ENCODE results near the gene SFSWAP. TPM values are rescaled to one million over a fixed set of nuclear protein-coding genes. Genes with fewer than 3 reads are reported as not detected.

SFSWAP gene
- total and polyA plus RNA-seq, 2 of the 13 experiments (the other 11 are each of a cell fraction or from before 2014, with no cell fraction given) = 17.1 to 27.7 TPM

GRCh38 chr12:131710464-131711457 is at the start of gene SFSWAP (continued):
- no peak for TF ChIP-seq ZBTB39 (CRISPR knock-in tag; IDR thresholded peaks at IDR 0.05)
- TF ChIP-seq, protein P1, sequence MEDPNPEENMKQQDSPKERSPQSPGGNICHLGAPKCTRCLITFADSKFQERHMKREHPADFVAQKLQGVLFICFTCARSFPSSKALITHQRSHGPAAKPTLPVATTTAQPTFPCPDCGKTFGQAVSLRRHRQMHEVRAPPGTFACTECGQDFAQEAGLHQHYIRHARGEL (CRISPR knock-in tag; IDR thresholded peaks at IDR 0.05) = no peak
- TF ChIP-seq ZNF138 (CRISPR knock-in tag; IDR thresholded peaks at IDR 0.05; ENCODE audit: low read depth) = peak; percentile 93
- no peak for TF ChIP-seq ZNF839 (CRISPR knock-in tag; IDR thresholded peaks at IDR 0.05; ENCODE audit: borderline replicate concordance)
- 0 out of 2 replicates have a peak, but pooled peaks have one; percentile 49 for TF ChIP-seq ZNF589 (CRISPR knock-in tag; conservative IDR thresholded peaks at IDR 0.05)
- TF ChIP-seq, protein P2, sequence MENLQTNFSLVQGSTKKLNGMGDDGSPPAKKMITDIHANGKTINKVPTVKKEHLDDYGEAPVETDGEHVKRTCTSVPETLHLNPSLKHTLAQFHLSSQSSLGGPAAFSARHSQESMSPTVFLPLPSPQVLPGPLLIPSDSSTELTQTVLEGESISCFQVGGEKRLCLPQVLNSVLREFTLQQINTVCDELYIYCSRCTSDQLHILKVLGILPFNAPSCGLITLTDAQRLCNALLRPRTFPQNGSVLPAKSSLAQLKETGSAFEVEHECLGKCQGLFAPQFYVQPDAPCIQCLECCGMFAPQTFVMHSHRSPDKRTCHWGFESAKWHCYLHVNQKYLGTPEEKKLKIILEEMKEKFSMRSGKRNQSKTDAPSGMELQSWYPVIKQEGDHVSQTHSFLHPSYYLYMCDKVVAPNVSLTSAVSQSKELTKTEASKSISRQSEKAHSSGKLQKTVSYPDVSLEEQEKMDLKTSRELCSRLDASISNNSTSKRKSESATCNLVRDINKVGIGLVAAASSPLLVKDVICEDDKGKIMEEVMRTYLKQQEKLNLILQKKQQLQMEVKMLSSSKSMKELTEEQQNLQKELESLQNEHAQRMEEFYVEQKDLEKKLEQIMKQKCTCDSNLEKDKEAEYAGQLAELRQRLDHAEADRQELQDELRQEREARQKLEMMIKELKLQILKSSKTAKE (CRISPR knock-in tag; IDR thresholded peaks at IDR 0.05; ENCODE audit: borderline replicate concordance) = no peak
- peak; percentile 100 for TF ChIP-seq KAT8 (CRISPR knock-in tag; IDR thresholded peaks at IDR 0.05)
- TF ChIP-seq ZBTB20 (CRISPR knock-in tag; IDR thresholded peaks at IDR 0.05; ENCODE audit: borderline replicate concordance, low read depth) = no peak; the same call in 1 of the 2 replicates
- 0 out of 2 replicates have a peak, but pooled peaks have one; percentile 25 for TF ChIP-seq SMAD9 (CRISPR knock-in tag; IDR thresholded peaks at IDR 0.05)
- TF ChIP-seq IKZF5 (CRISPR knock-in tag; IDR thresholded peaks at IDR 0.05) = peak; percentile 74; the same call in 1 of the 2 replicates
- peak; percentile 67 for TF ChIP-seq NRL (CRISPR knock-in tag; IDR thresholded peaks at IDR 0.05; ENCODE audit: borderline replicate concordance)
- TF ChIP-seq CREB1 (IDR thresholded peaks at IDR 0.05) = no peak
- TF ChIP-seq CREB1 (CRISPR knock-in tag; IDR thresholded peaks at IDR 0.05) = peak; percentile 71
- no peak for TF ChIP-seq MBNL3 (CRISPR knock-in tag; conservative IDR thresholded peaks at IDR 0.05)
- TF ChIP-seq NFKB2 (CRISPR knock-in tag; IDR thresholded peaks at IDR 0.05; ENCODE audit: borderline replicate concordance) = peak; percentile 71; the same call in 1 of the 2 replicates
- TF ChIP-seq ZNF432 (CRISPR knock-in tag; IDR thresholded peaks at IDR 0.05; ENCODE audit: borderline replicate concordance) = 0 out of 2 replicates have a peak, but pooled peaks have one; percentile 88
- no peak for TF ChIP-seq CHCHD3 (CRISPR knock-in tag; IDR thresholded peaks at IDR 0.05)
- no peak for TF ChIP-seq STAG1 (CRISPR knock-in tag; IDR thresholded peaks at IDR 0.05)
- 0 out of 4 replicates have a peak, but pooled peaks of 1 of the 2 experiments have one; percentile 54 for TF ChIP-seq NR2F1 (CRISPR knock-in tag; IDR thresholded peaks at IDR 0.05)
- TF ChIP-seq ZBTB7B (CRISPR knock-in tag; IDR thresholded peaks at IDR 0.05) = peak; percentile 63; the same call in 1 of the 2 replicates
- TF ChIP-seq ZNF34 (CRISPR knock-in tag; IDR thresholded peaks at IDR 0.05; ENCODE audit: borderline replicate concordance) = no peak
- peak; percentile 69; the same call in 1 of the 2 replicates for TF ChIP-seq ZSCAN22 (CRISPR knock-in tag; IDR thresholded peaks at IDR 0.05)
- TF ChIP-seq, protein P3, sequence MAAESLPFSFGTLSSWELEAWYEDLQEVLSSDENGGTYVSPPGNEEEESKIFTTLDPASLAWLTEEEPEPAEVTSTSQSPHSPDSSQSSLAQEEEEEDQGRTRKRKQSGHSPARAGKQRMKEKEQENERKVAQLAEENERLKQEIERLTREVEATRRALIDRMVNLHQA (CRISPR knock-in tag; IDR thresholded peaks at IDR 0.05) = no peak
